Panc1 (cell line): Measurements from ENCODE around the gene FAM200A.
"Not testable (repeated sequence)": the region's sequence is repeated elsewhere in the genome, so short reads cannot be mapped to it uniquely, and the experiment has no call there.

ENCODE experiments used
- CTCF ChIP-seq: fragments of 450-650 bp; IDR thresholded peaks from 2 replicates; pipeline ENCODE4 v1.5.1; 2017; ENCODE audit warnings: mild to moderate bottlenecking
- REST ChIP-seq, 2 experiments: IDR thresholded peaks; 2 replicates each; pipeline ENCODE4 v1.6.1; 2011 to 2012; ENCODE audit warnings: low read depth in 2 of 2, control low read depth in 1 of 2, low read length in 1 of 2, mild to moderate bottlenecking in 1 of 2, moderate library complexity in 1 of 2; ENCODE audit not compliant: insufficient read depth in 1 of 2
- SIN3A ChIP-seq: IDR thresholded peaks from 2 replicates; pipeline ENCODE4 v1.6.1; 2012; ENCODE audit warnings: low read depth, mild to moderate bottlenecking, low read length, moderate library complexity, borderline replicate concordance; ENCODE audit not compliant: insufficient read depth
- TCF7L2 ChIP-seq: IDR thresholded peaks from 2 replicates; pipeline ENCODE4 v1.6.1; 2011; ENCODE audit warnings: mild to moderate bottlenecking, low read depth, low read length, inconsistent platforms

- TF ChIP-seq TCF7L2; CTCF; REST (IDR thresholded peaks at IDR 0.05; ENCODE audit: insufficient read depth in 1 of 2, low read depth in 2 of 2, low read length in 1 of 2); SIN3A: not testable (repeated sequence)
Observed at GRCh38 chr7:99545308-99545707, 6.6 kb downstream of the FAM200A start.
